T-helper 1 cell treated with Interleukin-12 subunit alpha and Interleukin-12 subunit beta and Interleukin-4 antibody, amounts not matched to agents 30 μg/mL and 1 μg/mL, for 36 hours (primary cell): ENCODE results near the gene CACNG4.

Experiments
- H3K27ac Mint-ChIP-seq: one replicate; pipeline ENCODE4 v1.8.0; 2021; ENCODE audit warnings: mild to moderate bottlenecking, mixed read lengths
- H3K27me3 Mint-ChIP-seq: one replicate; pipeline ENCODE4 v1.8.0; 2021; ENCODE audit warnings: low read depth, mixed read lengths
- H3K36me3 Mint-ChIP-seq: one replicate; pipeline ENCODE4 v1.8.0; 2021; ENCODE audit warnings: low read depth, mixed read lengths
- H3K4me1 Mint-ChIP-seq: one replicate; pipeline ENCODE4 v1.8.0; 2021; ENCODE audit warnings: low read depth, mixed read lengths
- H3K4me3 Mint-ChIP-seq: one replicate; pipeline ENCODE4 v1.8.0; 2021; ENCODE audit warnings: mild to moderate bottlenecking, moderate library complexity, mixed read lengths
- H3K9me3 Mint-ChIP-seq: one replicate; pipeline ENCODE4 v1.8.0; 2021; ENCODE audit warnings: mixed read lengths

CACNG4 gene

GRCh38 chr17:66963909-66964771 is at the start of gene CACNG4:
CACNG4 (plus strand) TSS chr17:66964707; CDS start chr17:66964912, 205 bp downstream.
- H3K27me3 Mint-ChIP-seq, result peaks cover 59% of the 10 kb centered on the region

GRCh38 chr17:66915204-66915611 is 49.3 kb upstream of the CACNG4 start:
- H3K9me3 Mint-ChIP-seq, result no peaks in the 10 kb centered on the region
- H3K27ac Mint-ChIP-seq, result no peak overlapping the region
- no peak overlapping the region for H3K4me3 Mint-ChIP-seq
- no peaks in the 10 kb centered on the region for H3K4me1 Mint-ChIP-seq
- H3K27me3 Mint-ChIP-seq, result peaks cover 11% of the 10 kb centered on the region
- H3K36me3 Mint-ChIP-seq, result no peaks in the 10 kb centered on the region

More at GRCh38 chr17:66963909-66964771, at the start of gene CACNG4:
- peak within 1 kb of the TSS; percentile 14 for H3K4me3 Mint-ChIP-seq
- H3K27ac Mint-ChIP-seq, result no peak within 1 kb of the TSS
- no peaks in the 10 kb centered on the region for H3K36me3 Mint-ChIP-seq
- H3K4me1 Mint-ChIP-seq, result peaks cover 4% of the 10 kb centered on the region
- H3K9me3 Mint-ChIP-seq, result no peaks in the 10 kb centered on the region

- H3K27ac Mint-ChIP-seq, result no peak overlapping the region
- H3K27me3 Mint-ChIP-seq, result peaks cover 17% of the 10 kb centered on the region
These were observed 48.7 kb upstream of the CACNG4 start for GRCh38 chr17:66915792-66916191.

GRCh38 chr17:66916946-66917345 is 47.6 kb upstream of the CACNG4 start:
- Mint-ChIP-seq H3K4me1 (no peaks in the 10 kb centered on the region), H3K36me3 (no peaks in the 10 kb centered on the region), H3K27ac (no peak overlapping the region), H3K4me3 (no peak overlapping the region), H3K27me3 (peaks cover 24% of the 10 kb centered on the region), H3K9me3 (no peaks in the 10 kb centered on the region)

More at GRCh38 chr17:66915792-66916191, 48.7 kb upstream of the CACNG4 start:
- Mint-ChIP-seq H3K36me3 (no peaks in the 10 kb centered on the region), H3K4me3 (no peak overlapping the region), H3K9me3 (no peaks in the 10 kb centered on the region), H3K4me1 (no peaks in the 10 kb centered on the region)

- no peaks in the 10 kb centered on the region for H3K9me3 Mint-ChIP-seq
- peaks cover 36% of the 10 kb centered on the region for H3K27me3 Mint-ChIP-seq
- H3K4me3 Mint-ChIP-seq, result no peak overlapping the region
- H3K36me3 Mint-ChIP-seq, result no peaks in the 10 kb centered on the region
- no peaks in the 10 kb centered on the region for H3K4me1 Mint-ChIP-seq
- no peak overlapping the region for H3K27ac Mint-ChIP-seq
These were observed 45.6 kb upstream of the CACNG4 start for GRCh38 chr17:66918896-66919295.

GRCh38 chr17:66920435-66920834 is 44.1 kb upstream of the CACNG4 start:
- H3K4me3 Mint-ChIP-seq, result no peak overlapping the region

GRCh38 chr17:66920950-66921349 is 43.6 kb upstream of the CACNG4 start:
- no peak overlapping the region for H3K27ac Mint-ChIP-seq
- H3K36me3 Mint-ChIP-seq, result no peaks in the 10 kb centered on the region
- H3K4me1 Mint-ChIP-seq, result no peaks in the 10 kb centered on the region
- no peak overlapping the region for H3K4me3 Mint-ChIP-seq
- H3K9me3 Mint-ChIP-seq, result no peaks in the 10 kb centered on the region
- H3K27me3 Mint-ChIP-seq, result peaks cover 42% of the 10 kb centered on the region

More at GRCh38 chr17:66920435-66920834, 44.1 kb upstream of the CACNG4 start:
- H3K9me3 Mint-ChIP-seq, result no peaks in the 10 kb centered on the region
- H3K27ac Mint-ChIP-seq, result no peak overlapping the region
- H3K4me1 Mint-ChIP-seq, result no peaks in the 10 kb centered on the region
- peaks cover 41% of the 10 kb centered on the region for H3K27me3 Mint-ChIP-seq
- H3K36me3 Mint-ChIP-seq, result no peaks in the 10 kb centered on the region

GRCh38 chr17:66923886-66924285 is 40.6 kb upstream of the CACNG4 start:
- peaks cover 60% of the 10 kb centered on the region for H3K27me3 Mint-ChIP-seq

GRCh38 chr17:66925811-66926500 is 38.6 kb upstream of the CACNG4 start:
- Mint-ChIP-seq H3K27ac (no peak overlapping the region), H3K4me1 (no peaks in the 10 kb centered on the region), H3K4me3 (no peak overlapping the region), H3K27me3 (peaks cover 47% of the 10 kb centered on the region), H3K36me3 (no peaks in the 10 kb centered on the region), H3K9me3 (no peaks in the 10 kb centered on the region)

More at GRCh38 chr17:66923886-66924285, 40.6 kb upstream of the CACNG4 start:
- Mint-ChIP-seq H3K4me1 (no peaks in the 10 kb centered on the region), H3K9me3 (no peaks in the 10 kb centered on the region), H3K4me3 (no peak overlapping the region), H3K36me3 (no peaks in the 10 kb centered on the region), H3K27ac (no peak overlapping the region)

GRCh38 chr17:66928949-66929348 is 35.6 kb upstream of the CACNG4 start:
- Mint-ChIP-seq H3K36me3 (no peaks in the 10 kb centered on the region), H3K4me3 (no peak overlapping the region), H3K9me3 (no peaks in the 10 kb centered on the region), H3K27me3 (peaks cover 26% of the 10 kb centered on the region), H3K27ac (no peak overlapping the region), H3K4me1 (no peaks in the 10 kb centered on the region)

GRCh38 chr17:66929591-66929990 is 34.9 kb upstream of the CACNG4 start:
- peaks cover 22% of the 10 kb centered on the region for H3K27me3 Mint-ChIP-seq
- H3K36me3 Mint-ChIP-seq, result no peaks in the 10 kb centered on the region
- H3K4me3 Mint-ChIP-seq, result no peak overlapping the region
- no peaks in the 10 kb centered on the region for H3K9me3 Mint-ChIP-seq
- no peak overlapping the region for H3K27ac Mint-ChIP-seq
- H3K4me1 Mint-ChIP-seq, result no peaks in the 10 kb centered on the region

GRCh38 chr17:66930933-66931332 is 33.6 kb upstream of the CACNG4 start:
- peaks cover 22% of the 10 kb centered on the region for H3K27me3 Mint-ChIP-seq
- no peak overlapping the region for H3K4me3 Mint-ChIP-seq
- H3K9me3 Mint-ChIP-seq, result no peaks in the 10 kb centered on the region
- H3K27ac Mint-ChIP-seq, result no peak overlapping the region
- no peaks in the 10 kb centered on the region for H3K4me1 Mint-ChIP-seq
- no peaks in the 10 kb centered on the region for H3K36me3 Mint-ChIP-seq

GRCh38 chr17:66932311-66932710 is 32.2 kb upstream of the CACNG4 start:
- no peaks in the 10 kb centered on the region for H3K36me3 Mint-ChIP-seq
- peaks cover under 1% of the 10 kb centered on the region for H3K9me3 Mint-ChIP-seq
- H3K4me3 Mint-ChIP-seq, result no peak overlapping the region
- H3K4me1 Mint-ChIP-seq, result no peaks in the 10 kb centered on the region
- H3K27ac Mint-ChIP-seq, result no peak overlapping the region
- H3K27me3 Mint-ChIP-seq, result peaks cover 8% of the 10 kb centered on the region

GRCh38 chr17:66934040-66934439 is 30.5 kb upstream of the CACNG4 start:
- Mint-ChIP-seq H3K9me3 (peaks cover 4% of the 10 kb centered on the region), H3K4me3 (no peak overlapping the region), H3K27ac (no peak overlapping the region), H3K4me1 (no peaks in the 10 kb centered on the region), H3K36me3 (no peaks in the 10 kb centered on the region), H3K27me3 (peaks cover 9% of the 10 kb centered on the region)

GRCh38 chr17:66935717-66936116 is 28.8 kb upstream of the CACNG4 start:
- H3K36me3 Mint-ChIP-seq, result no peaks in the 10 kb centered on the region
- no peak overlapping the region for H3K27ac Mint-ChIP-seq
- peaks cover 4% of the 10 kb centered on the region for H3K9me3 Mint-ChIP-seq
- H3K4me1 Mint-ChIP-seq, result no peaks in the 10 kb centered on the region
- no peak overlapping the region for H3K4me3 Mint-ChIP-seq
- peaks cover 9% of the 10 kb centered on the region for H3K27me3 Mint-ChIP-seq
